H9 (cell line): Measurements from ENCODE around the gene GIGYF1. TPM values are rescaled to one million over a fixed set of nuclear protein-coding genes. Genes with fewer than 3 reads are reported as not detected.

ENCODE experiments used
- DNase-seq: peaks from one replicate; pipeline ENCODE4 v3.0.0-alpha.2; 2017
- H2AFZ ChIP-seq: one replicate; pipeline ENCODE4 v1.6.1; 2013; ENCODE audit warnings: mild to moderate bottlenecking, low read length, control low read depth, moderate library complexity
- H2AK5ac ChIP-seq: 2 replicates; pipeline ENCODE4 v1.6.1; 2013; ENCODE audit warnings: low read length, control low read depth, mixed read lengths; ENCODE audit not compliant: insufficient read length
- H2BK120ac ChIP-seq: one replicate; pipeline ENCODE4 v1.6.1; 2013; ENCODE audit warnings: low read depth, mild to moderate bottlenecking, low read length, control low read depth, inconsistent platforms; ENCODE audit not compliant: poor library complexity, severe bottlenecking
- H2BK12ac ChIP-seq: 2 replicates; pipeline ENCODE4 v1.6.1; 2013; ENCODE audit warnings: low read length, control low read depth, mixed read lengths, low read depth; ENCODE audit not compliant: insufficient read length
- H2BK15ac ChIP-seq: 2 replicates; pipeline ENCODE4 v1.6.1; 2013; ENCODE audit warnings: low read depth, low read length, control low read depth
- H2BK20ac ChIP-seq: one replicate; pipeline ENCODE4 v1.6.1; 2013; ENCODE audit warnings: low read depth, mild to moderate bottlenecking, low read length, control low read depth, inconsistent platforms; ENCODE audit not compliant: poor library complexity, severe bottlenecking
- H2BK5ac ChIP-seq: 2 replicates; pipeline ENCODE4 v1.6.1; 2013; ENCODE audit warnings: low read length, control low read depth, mixed read lengths; ENCODE audit not compliant: insufficient read length
- H3K14ac ChIP-seq: 2 replicates; pipeline ENCODE4 v1.6.1; 2013; ENCODE audit warnings: low read length, control low read depth; ENCODE audit not compliant: insufficient read depth
- H3K18ac ChIP-seq: 2 replicates; pipeline ENCODE4 v1.6.1; 2013; ENCODE audit warnings: low read depth, mild to moderate bottlenecking, mixed read lengths, low read length, control low read depth; ENCODE audit not compliant: insufficient read length
- H3K23ac ChIP-seq: 2 replicates; pipeline ENCODE4 v1.6.1; 2013; ENCODE audit warnings: low read length, control low read depth, mixed read lengths, low read depth; ENCODE audit not compliant: insufficient read length
- H3K23me2 ChIP-seq: 2 replicates; pipeline ENCODE4 v1.6.1; 2013; ENCODE audit warnings: low read depth, mild to moderate bottlenecking, mixed read lengths, low read length, control low read depth; ENCODE audit not compliant: insufficient read length, poor library complexity, severe bottlenecking
- H3K27ac ChIP-seq: 2 replicates; pipeline ENCODE4 v1.5.1; 2013; ENCODE audit warnings: low read length, control low read depth, mixed read lengths, low read depth; ENCODE audit not compliant: insufficient read length
- H3K27me3 ChIP-seq: 2 replicates; pipeline ENCODE4 v1.6.1; 2013; ENCODE audit warnings: low read length, control low read depth, inconsistent platforms; ENCODE audit not compliant: insufficient read depth
- H3K4ac ChIP-seq: 2 replicates; pipeline ENCODE4 v1.6.1; 2013; ENCODE audit warnings: low read depth, mild to moderate bottlenecking, control low read depth, inconsistent platforms, low read length, moderate library complexity
- H3K4me1 ChIP-seq: 2 replicates; pipeline ENCODE4 v1.6.1; 2013; ENCODE audit warnings: low read length, control low read depth, inconsistent platforms; ENCODE audit not compliant: insufficient read depth
- H3K4me2 ChIP-seq: 2 replicates; pipeline ENCODE4 v1.6.1; 2013; ENCODE audit warnings: low read length, control low read depth, mixed read lengths; ENCODE audit not compliant: insufficient read length, insufficient read depth
- H3K56ac ChIP-seq: 2 replicates; pipeline ENCODE4 v1.6.1; 2013; ENCODE audit warnings: low read depth, mild to moderate bottlenecking, mixed read lengths, low read length, control low read depth; ENCODE audit not compliant: insufficient read length
- H3K79me1 ChIP-seq: 2 replicates; pipeline ENCODE4 v1.6.1; 2013; ENCODE audit warnings: low read depth, mild to moderate bottlenecking, moderate library complexity, low read length, control low read depth, inconsistent platforms; ENCODE audit not compliant: insufficient read depth, poor library complexity, severe bottlenecking
- H3K79me2 ChIP-seq: 2 replicates; pipeline ENCODE4 v1.6.1; 2013; ENCODE audit warnings: low read length, control low read depth, inconsistent platforms; ENCODE audit not compliant: insufficient read depth
- H3K9ac ChIP-seq: 2 replicates; pipeline ENCODE4 v1.6.1; 2013; ENCODE audit warnings: low read length, control low read depth, mixed read lengths; ENCODE audit not compliant: insufficient read length; ENCODE audit errors: extremely low read depth
- H3K9me3 ChIP-seq: one replicate; pipeline ENCODE4 v1.6.1; 2013; ENCODE audit warnings: low read depth, low read length, inconsistent platforms; ENCODE audit not compliant: control insufficient read depth
- H3T11ph ChIP-seq: one replicate; pipeline ENCODE4 v1.6.1; 2013; ENCODE audit warnings: mild to moderate bottlenecking, low read length, control low read depth, inconsistent platforms
- H4K20me1 ChIP-seq: one replicate; pipeline ENCODE4 v1.6.1; 2013; ENCODE audit not compliant: control insufficient read depth, insufficient read length, insufficient read depth
- H4K5ac ChIP-seq: 2 replicates; pipeline ENCODE4 v1.6.1; 2013; ENCODE audit warnings: low read depth, mild to moderate bottlenecking, mixed read lengths, low read length, control low read depth; ENCODE audit not compliant: insufficient read length
- H4K8ac ChIP-seq: replicated peaks from 2 replicates; pipeline ENCODE4 v1.6.1; 2013; ENCODE audit warnings: low read length, control low read depth, mixed read lengths, low read depth; ENCODE audit not compliant: insufficient read length
- H4K91ac ChIP-seq: 2 replicates; pipeline ENCODE4 v1.6.1; 2013; ENCODE audit warnings: low read depth, mild to moderate bottlenecking, moderate library complexity, mixed read lengths, low read length, control low read depth; ENCODE audit not compliant: insufficient read length
- H3K27ac Mint-ChIP-seq, 3 experiments: 2 replicates in 2 of 3; 3 replicates in 1 of 3; pipeline ENCODE4 v1.8.0; 2020 to 2021; ENCODE audit warnings: mixed read lengths in 3 of 3, mild to moderate bottlenecking in 1 of 3, moderate library complexity in 1 of 3
- H3K27me3 Mint-ChIP-seq: 2 replicates; pipeline ENCODE4 v1.8.0; 2021; ENCODE audit warnings: low read depth, mild to moderate bottlenecking, moderate library complexity, mixed read lengths
- H3K36me3 Mint-ChIP-seq, 3 experiments: 2 replicates in 2 of 3; 3 replicates in 1 of 3; pipeline ENCODE4 v1.8.0; 2020 to 2021; ENCODE audit warnings: low read depth in 3 of 3, mixed read lengths in 3 of 3; ENCODE audit not compliant: insufficient read depth in 1 of 3
- H3K4me1 Mint-ChIP-seq, 2 experiments: 2 replicates each; pipeline ENCODE4 v1.8.0; 2020; ENCODE audit warnings: mixed read lengths in 2 of 2
- H3K4me3 Mint-ChIP-seq, 2 experiments: 2 replicates in 1 of 2; 3 replicates in 1 of 2; pipeline ENCODE4 v1.8.0; 2020 to 2021; ENCODE audit warnings: mild to moderate bottlenecking in 2 of 2, mixed read lengths in 2 of 2, moderate library complexity in 1 of 2
- H3K9me3 Mint-ChIP-seq, 2 experiments: 2 replicates in 1 of 2; 3 replicates in 1 of 2; pipeline ENCODE4 v1.8.0; 2020; ENCODE audit warnings: mild to moderate bottlenecking in 2 of 2, mixed read lengths in 2 of 2, moderate library complexity in 1 of 2
- WGBS: extraction: QIAGEN DNeasy Blood & Tissue Kit; methylation state at CpG from one replicate; pipeline ENCODE4 v1.1.7; 2013; ENCODE audit warnings: missing lambda C conversion rate, low lambda C conversion rate, mixed read lengths; ENCODE audit not compliant: insufficient read length; ENCODE audit errors: extremely low coverage; 5-methylcytosine and 5-hydroxymethylcytosine counted together
- total RNA-seq: library from RNA; stranded (reverse); gene quantifications from 2 replicates; pipeline ENCODE4 v1.2.1, GENCODE V29; 2021
- TF ChIP-seq, protein P1 (sequence below): fragments of 200-600 bp; sonication (generic); conservative IDR thresholded peaks from 3 replicates; pipeline ENCODE4 v1.8.0; 2021; ENCODE audit warnings: antibody characterized with exemption, mild to moderate bottlenecking

GIGYF1 gene
- total RNA-seq, 1 experiment from 2014 or later = 104 TPM

GRCh38 chr7:100687261-100687660 is 6.8 kb downstream of the GIGYF1 start:
- Mint-ChIP-seq H3K9me3 (no peaks in the 10 kb centered on the region), H3K27ac (no peak overlapping the region), H3K36me3 (peaks cover 32 to 70% (median 64%) of the 10 kb centered on the region in 3 experiments), H3K4me3 (no peak overlapping the region), H3K4me1 (peaks cover 15 to 20% of the 10 kb centered on the region in 2 experiments), H3K27me3 (no peaks in the 10 kb centered on the region)
- no peak overlapping the region for H4K91ac ChIP-seq
- no peak overlapping the region for H2BK120ac ChIP-seq
- no peak overlapping the region for H3K4ac ChIP-seq
- WGBS = no CpG with 5 or more reads among the region's 22 CpGs
- no peak overlapping the region for H2BK20ac ChIP-seq
- TF ChIP-seq, protein P1, sequence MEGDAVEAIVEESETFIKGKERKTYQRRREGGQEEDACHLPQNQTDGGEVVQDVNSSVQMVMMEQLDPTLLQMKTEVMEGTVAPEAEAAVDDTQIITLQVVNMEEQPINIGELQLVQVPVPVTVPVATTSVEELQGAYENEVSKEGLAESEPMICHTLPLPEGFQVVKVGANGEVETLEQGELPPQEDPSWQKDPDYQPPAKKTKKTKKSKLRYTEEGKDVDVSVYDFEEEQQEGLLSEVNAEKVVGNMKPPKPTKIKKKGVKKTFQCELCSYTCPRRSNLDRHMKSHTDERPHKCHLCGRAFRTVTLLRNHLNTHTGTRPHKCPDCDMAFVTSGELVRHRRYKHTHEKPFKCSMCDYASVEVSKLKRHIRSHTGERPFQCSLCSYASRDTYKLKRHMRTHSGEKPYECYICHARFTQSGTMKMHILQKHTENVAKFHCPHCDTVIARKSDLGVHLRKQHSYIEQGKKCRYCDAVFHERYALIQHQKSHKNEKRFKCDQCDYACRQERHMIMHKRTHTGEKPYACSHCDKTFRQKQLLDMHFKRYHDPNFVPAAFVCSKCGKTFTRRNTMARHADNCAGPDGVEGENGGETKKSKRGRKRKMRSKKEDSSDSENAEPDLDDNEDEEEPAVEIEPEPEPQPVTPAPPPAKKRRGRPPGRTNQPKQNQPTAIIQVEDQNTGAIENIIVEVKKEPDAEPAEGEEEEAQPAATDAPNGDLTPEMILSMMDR = no peak
- no peak overlapping the region for H2BK12ac ChIP-seq
- no peak overlapping the region for H2BK15ac ChIP-seq
- DNase-seq = no peak
- no peak overlapping the region for H3T11ph ChIP-seq
- H3K4me1 ChIP-seq = 0 out of 2 replicates have a peak, but pooled peaks cover 1% of the 10 kb centered on the region
- H3K79me2 ChIP-seq = peaks cover 19% of the 10 kb centered on the region; the same call in 1 of the 2 replicates
- no peak overlapping the region for H3K9ac ChIP-seq
- H2AFZ ChIP-seq = no peak overlapping the region
- H4K5ac ChIP-seq = no peak overlapping the region
- H3K27ac ChIP-seq = no peak overlapping the region
- no peak overlapping the region for H4K8ac ChIP-seq
- H4K20me1 ChIP-seq = no peaks in the 10 kb centered on the region
- no peak overlapping the region for H3K14ac ChIP-seq
- no peak overlapping the region for H3K4me2 ChIP-seq
- no peak overlapping the region for H3K23ac ChIP-seq
- no peak overlapping the region for H3K18ac ChIP-seq
- no peak overlapping the region for H2BK5ac ChIP-seq
- no peak overlapping the region for H2AK5ac ChIP-seq
- H3K23me2 ChIP-seq = peaks cover 1% of the 10 kb centered on the region
- no peaks in the 10 kb centered on the region for H3K9me3 ChIP-seq
- H3K27me3 ChIP-seq = no peaks in the 10 kb centered on the region
- H3K79me1 ChIP-seq = peaks cover 5% of the 10 kb centered on the region
- H3K56ac ChIP-seq = no peak overlapping the region
